ENCODE results near the gene MYO1E. TPM values are rescaled to one million over a fixed set of nuclear protein-coding genes. Genes with fewer than 3 reads are reported as not detected.

Gene MYO1E
- total RNA-seq, 6 experiments from 2014 or later, result 108 to 142 (median 115) TPM

DNA sequence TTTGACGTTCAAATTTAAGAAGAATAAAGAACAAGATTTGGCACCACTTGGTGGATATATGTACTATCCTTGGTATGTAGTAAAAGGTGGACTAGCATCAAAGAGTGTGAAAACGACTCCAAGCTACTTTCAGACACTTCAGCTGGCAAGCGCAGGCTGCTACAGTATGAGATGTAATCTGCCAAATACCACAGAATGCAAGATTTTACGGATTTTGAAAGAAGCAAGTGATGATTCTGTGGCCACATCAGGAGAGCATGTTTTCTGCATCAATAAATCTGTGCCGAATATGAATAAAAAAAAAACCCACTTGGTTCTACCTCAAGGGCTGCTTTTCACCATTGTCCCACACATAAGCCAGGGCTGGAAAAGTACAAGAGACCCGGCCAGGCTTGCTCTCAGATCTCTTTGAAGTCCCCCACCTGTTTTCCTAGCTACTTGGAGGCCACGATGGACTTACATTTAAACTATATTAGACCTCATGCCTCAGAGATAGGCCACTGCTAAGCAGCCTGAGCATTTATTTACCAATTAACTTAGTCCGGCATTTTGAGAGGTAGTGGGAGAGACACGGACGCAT lies 37.4 kb downstream of the MYO1E start:
- no peak for TF ChIP-seq CTCF (IDR thresholded peaks at IDR 0.05)
- Mint-ChIP-seq H3K4me3 (no peak overlapping the region), H3K27ac (no peak overlapping the region), H3K4me1 (ENCODE audit: low read depth) (peaks cover 29% of the 10 kb centered on the region), H3K27me3 (ENCODE audit: insufficient read depth) (no peaks in the 10 kb centered on the region), H3K9me3 (no peaks in the 10 kb centered on the region), H3K36me3 (ENCODE audit: low read depth) (peaks cover 10% of the 10 kb centered on the region)
- no peak for DNase-seq

DNA sequence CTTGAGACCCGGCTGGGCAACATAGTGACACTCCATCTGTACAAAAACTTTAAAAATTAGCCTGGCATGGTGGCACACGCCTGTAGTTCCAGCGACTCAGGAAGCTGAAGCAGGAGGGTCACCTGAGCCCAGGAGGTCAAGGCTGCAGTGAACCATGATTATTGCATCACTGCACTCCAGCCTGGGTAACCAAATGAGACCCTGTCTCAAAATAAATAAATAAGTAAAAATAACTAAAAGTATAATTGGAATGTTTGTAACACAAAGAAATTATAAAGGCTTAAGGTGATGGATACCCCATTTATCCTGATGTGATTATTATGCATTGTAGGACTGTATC lies 38.6 kb downstream of the MYO1E start:
- H3K9me3 Mint-ChIP-seq, result no peaks in the 10 kb centered on the region
- H3K4me3 Mint-ChIP-seq, result no peak overlapping the region
- H3K36me3 Mint-ChIP-seq (ENCODE audit: low read depth), result no peaks in the 10 kb centered on the region; the same call in 1 of the 2 replicates
- no peaks in the 10 kb centered on the region for H3K27me3 Mint-ChIP-seq (ENCODE audit: insufficient read depth)
- DNase-seq, result no peak
- TF ChIP-seq CTCF (IDR thresholded peaks at IDR 0.05), result no peak
- no peak overlapping the region for H3K27ac Mint-ChIP-seq
- H3K4me1 Mint-ChIP-seq (ENCODE audit: low read depth), result peaks cover 27% of the 10 kb centered on the region

DNA sequence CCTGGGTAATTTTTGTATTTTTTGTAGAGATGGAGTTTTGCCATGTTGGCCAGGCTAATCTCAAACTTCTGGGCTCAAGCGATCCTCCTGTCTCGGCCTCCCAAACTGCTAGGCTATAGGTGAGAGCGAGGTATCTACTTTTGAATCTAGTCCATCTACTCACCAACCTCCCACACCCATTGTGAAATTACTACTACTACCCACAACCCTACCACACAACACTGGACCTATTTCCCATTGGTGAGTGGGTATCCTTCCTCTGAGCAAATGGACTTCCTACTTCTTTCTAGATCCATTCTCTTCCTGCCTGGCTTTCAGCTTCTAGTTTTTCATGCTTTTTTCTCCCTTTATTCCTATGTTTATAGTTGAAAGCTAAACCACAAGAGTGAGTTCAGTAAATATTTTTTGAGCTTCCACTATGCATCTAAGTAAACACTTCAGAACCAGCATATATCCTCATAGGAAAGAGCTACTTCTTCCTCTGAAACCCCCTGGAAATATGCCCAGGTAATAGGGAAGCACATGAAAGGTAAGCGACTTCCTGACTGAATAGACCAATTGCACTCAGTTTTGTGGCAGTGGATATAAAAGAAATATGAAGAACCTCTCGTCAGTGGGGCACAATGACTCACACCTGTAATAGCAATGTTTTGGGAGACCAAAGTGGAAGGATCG lies 39.1 kb downstream of the MYO1E start:
- H3K4me3 Mint-ChIP-seq, result no peak overlapping the region
- no peaks in the 10 kb centered on the region for H3K27me3 Mint-ChIP-seq (ENCODE audit: insufficient read depth)
- H3K9me3 Mint-ChIP-seq, result no peaks in the 10 kb centered on the region
- no peak overlapping the region for H3K27ac Mint-ChIP-seq
- H3K36me3 Mint-ChIP-seq (ENCODE audit: low read depth), result no peaks in the 10 kb centered on the region; the same call in 1 of the 2 replicates
- no peak for DNase-seq
- no peak for TF ChIP-seq CTCF (IDR thresholded peaks at IDR 0.05)
- peaks cover 26% of the 10 kb centered on the region for H3K4me1 Mint-ChIP-seq (ENCODE audit: low read depth)

- Mint-ChIP-seq H3K27me3 (ENCODE audit: insufficient read depth) (0 out of 2 replicates have a peak, but pooled peaks cover 3% of the 10 kb centered on the region), H3K36me3 (ENCODE audit: low read depth) (peaks cover 5% of the 10 kb centered on the region; the same call in 1 of the 2 replicates), H3K4me3 (no peak overlapping the region), H3K4me1 (ENCODE audit: low read depth) (peaks cover 26% of the 10 kb centered on the region), H3K27ac (no peak overlapping the region), H3K9me3 (no peaks in the 10 kb centered on the region)
- TF ChIP-seq CTCF (IDR thresholded peaks at IDR 0.05), result no peak
- DNase-seq, result no peak
These were observed 40.7 kb downstream of the MYO1E start for GRCh38 chr15:59332009-59332408.

DNA sequence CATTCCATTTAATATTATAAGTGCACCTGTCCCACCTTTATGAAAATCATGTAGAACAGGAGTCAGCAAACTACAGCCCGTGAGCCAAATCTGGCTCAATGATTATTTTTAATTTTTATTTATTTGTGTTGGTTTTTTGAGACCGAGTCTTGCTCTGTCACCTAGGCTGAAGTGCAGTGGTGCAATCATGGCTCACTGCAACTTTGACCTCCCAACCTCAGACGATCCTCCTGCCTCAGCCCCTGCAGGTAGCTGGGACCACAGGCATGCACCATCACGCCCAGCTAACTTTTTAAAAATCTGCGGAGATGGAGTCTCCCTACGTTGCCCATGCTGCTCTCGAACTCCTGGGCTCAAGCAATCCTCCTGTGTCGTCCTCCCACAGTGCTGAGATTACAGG lies 42.0 kb downstream of the MYO1E start:
- H3K4me1 Mint-ChIP-seq (ENCODE audit: low read depth), result peaks cover 26% of the 10 kb centered on the region
- H3K4me3 Mint-ChIP-seq, result no peak overlapping the region
- H3K27ac Mint-ChIP-seq, result no peak overlapping the region
- no peak for DNase-seq
- H3K36me3 Mint-ChIP-seq (ENCODE audit: low read depth), result 0 out of 2 replicates have a peak, but pooled peaks cover 5% of the 10 kb centered on the region
- no peaks in the 10 kb centered on the region for H3K9me3 Mint-ChIP-seq
- H3K27me3 Mint-ChIP-seq (ENCODE audit: insufficient read depth), result 0 out of 2 replicates have a peak, but pooled peaks cover 3% of the 10 kb centered on the region
- no peak for TF ChIP-seq CTCF (IDR thresholded peaks at IDR 0.05)
